ENCODE measurements around the gene OR5C1.
"Not testable (repeated sequence)": the region's sequence is repeated elsewhere in the genome, so short reads cannot be mapped to it uniquely, and the experiment has no call there.

DNA sequence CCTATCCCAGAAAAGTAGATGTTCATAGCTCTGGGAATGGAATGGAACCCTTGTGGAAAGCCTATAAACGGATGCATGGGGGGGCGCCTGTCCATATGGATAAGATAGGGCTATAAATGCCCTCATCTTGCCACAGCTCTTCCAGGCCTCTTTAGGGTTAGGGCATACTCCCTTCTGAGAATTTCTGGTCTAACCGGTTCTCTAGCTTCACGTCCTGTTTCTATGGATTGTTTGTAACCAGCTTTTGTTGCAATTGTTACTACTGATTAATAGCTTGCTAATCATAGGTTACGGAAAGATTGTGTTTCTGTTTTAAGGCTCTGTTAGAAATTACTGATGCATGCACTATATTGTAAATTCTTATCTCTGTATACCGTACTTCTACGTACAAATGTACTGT, 20.5 kb downstream of the OR5C1 start:
- not testable (repeated sequence) for TF ChIP-seq CTCF, POLR2A (IDR thresholded peaks at IDR 0.05)

Data from prostate gland (tissue), 2 donors.